GM06990 (cell line): ENCODE results near the gene CSTF3.
"Not testable (repeated sequence)": the region's sequence is repeated elsewhere in the genome, so short reads cannot be mapped to it uniquely, and the experiment has no call there.

Source experiments
- DNase-seq: peaks from one replicate; pipeline ENCODE4 v3.0.0-alpha.2; 2011; ENCODE audit not compliant: insufficient read length; ENCODE audit errors: extremely low read depth
- H3K27me3 ChIP-seq: replicated peaks from 2 replicates; pipeline ENCODE4 v1.6.0; 2011; ENCODE audit warnings: low read length; ENCODE audit not compliant: control insufficient read depth, insufficient read depth
- H3K36me3 ChIP-seq: 2 replicates; pipeline ENCODE4 v1.5.1; 2011; ENCODE audit warnings: low read length; ENCODE audit not compliant: control insufficient read depth, insufficient read depth
- H3K4me3 ChIP-seq: replicated peaks from 2 replicates; pipeline ENCODE4 v1.5.1; 2011; ENCODE audit warnings: low read depth, mild to moderate bottlenecking, control low read depth, low read length
- CTCF ChIP-seq: IDR thresholded peaks from 2 replicates; pipeline ENCODE4 v1.5.1; 2011; ENCODE audit warnings: low read length, control low read depth, mild to moderate bottlenecking, inconsistent platforms; ENCODE audit not compliant: insufficient read depth, poor library complexity, severe bottlenecking

Gene CSTF3

DNA sequence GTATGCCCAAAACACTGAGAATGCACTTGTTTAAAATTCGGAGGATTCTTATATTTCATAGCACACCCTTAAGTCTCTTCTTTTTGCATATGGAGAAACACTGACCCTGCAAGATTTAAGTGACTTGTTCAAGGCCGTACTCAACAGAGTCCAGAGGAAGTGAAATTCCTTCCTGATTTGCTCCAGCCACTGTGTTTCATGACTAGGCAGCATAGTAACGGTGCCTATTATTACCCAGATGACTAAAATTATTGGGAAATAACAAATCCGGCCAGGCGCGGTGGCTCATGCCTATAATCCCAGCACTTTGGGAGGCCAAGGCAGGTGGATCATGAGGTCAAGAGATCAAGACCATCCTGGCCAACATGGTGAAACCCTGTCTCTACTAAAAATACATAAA, 112.6 kb downstream of the CSTF3 start:
- H3K27me3 ChIP-seq, DNase-seq, H3K36me3 ChIP-seq, H3K4me3 ChIP-seq: not testable (repeated sequence)

GRCh38 chr11:33045551-33046255, 115.6 kb downstream of the CSTF3 start:
- Histone ChIP-seq H3K36me3 (no peaks in the 10 kb centered on the region), H3K27me3 (no peaks in the 10 kb centered on the region), H3K4me3 (no peak overlapping the region)
- DNase-seq = no peak
- no peak for TF ChIP-seq CTCF

DNA sequence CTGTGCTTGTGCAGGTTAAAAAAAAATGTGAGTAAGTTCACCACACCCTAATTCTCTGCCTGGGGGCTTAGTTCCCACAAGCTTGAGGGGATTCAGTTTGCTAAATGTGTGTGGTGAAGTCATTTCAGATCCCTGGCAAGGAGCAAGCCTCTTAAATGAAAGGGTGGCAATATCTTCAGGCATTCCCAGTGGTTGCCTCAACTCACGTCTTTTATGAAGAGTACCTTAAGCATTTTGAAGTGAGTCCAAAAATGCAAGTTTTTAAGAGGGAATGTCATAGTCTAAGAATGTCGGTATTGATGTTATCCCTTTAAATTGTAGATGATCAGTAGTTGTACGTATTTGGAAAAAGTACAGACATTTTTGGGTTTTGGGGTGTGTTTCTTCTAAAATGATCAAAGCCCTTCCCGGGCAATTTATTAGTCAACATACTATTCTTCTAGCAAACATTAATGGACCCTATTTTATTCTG, 117.0 kb downstream of the CSTF3 start:
- no peaks in the 10 kb centered on the region for H3K27me3 ChIP-seq
- H3K4me3 ChIP-seq = no peak overlapping the region
- DNase-seq = no peak
- H3K36me3 ChIP-seq = no peaks in the 10 kb centered on the region
- no peak for TF ChIP-seq CTCF

DNA sequence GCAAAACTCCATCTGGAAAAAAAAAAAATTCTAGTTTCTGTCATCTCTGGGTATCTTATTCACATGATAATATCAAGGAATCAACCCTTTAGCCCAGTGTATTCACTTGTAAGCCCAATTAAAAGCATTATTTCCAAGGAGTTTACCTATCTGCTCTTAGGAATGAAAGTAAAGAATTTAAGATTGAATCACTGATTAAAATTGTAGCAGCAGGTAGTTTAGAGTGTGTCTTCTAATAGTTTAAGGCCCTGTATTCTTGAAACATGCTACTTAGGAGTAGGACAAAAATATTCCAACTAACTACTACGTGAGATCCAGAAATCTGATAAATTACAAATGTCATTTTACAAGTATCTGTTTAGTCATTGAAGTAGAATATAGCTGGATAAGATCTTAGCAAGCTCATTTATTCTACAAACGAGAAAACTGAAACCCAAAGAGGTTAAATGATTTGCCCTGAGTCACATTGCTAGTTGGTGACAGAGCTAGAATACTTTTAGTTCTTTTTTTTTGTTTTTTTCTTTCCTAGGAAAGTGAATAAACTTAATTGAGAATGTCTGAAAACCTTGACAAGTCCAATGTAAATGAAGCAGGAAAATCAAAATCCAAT, 118.0 kb downstream of the CSTF3 start:
- H3K27me3 ChIP-seq = no peaks in the 10 kb centered on the region
- no peaks in the 10 kb centered on the region for H3K36me3 ChIP-seq
- DNase-seq = no peak
- TF ChIP-seq CTCF = no peak
- H3K4me3 ChIP-seq = no peak overlapping the region

- peak overlapping the region; percentile 96 for H3K4me3 ChIP-seq
- no peak for TF ChIP-seq CTCF
- DNase-seq = no peak
- no peaks in the 10 kb centered on the region for H3K27me3 ChIP-seq
- H3K36me3 ChIP-seq = no peaks in the 10 kb centered on the region
Observed at GRCh38 chr11:33040862-33041453, 120.3 kb downstream of the CSTF3 start.
